ENCODE measurements around the gene GRID1.
"Not testable (repeated sequence)": the region's sequence is repeated elsewhere in the genome, so short reads cannot be mapped to it uniquely, and the experiment has no call there.

Gene GRID1

DNA sequence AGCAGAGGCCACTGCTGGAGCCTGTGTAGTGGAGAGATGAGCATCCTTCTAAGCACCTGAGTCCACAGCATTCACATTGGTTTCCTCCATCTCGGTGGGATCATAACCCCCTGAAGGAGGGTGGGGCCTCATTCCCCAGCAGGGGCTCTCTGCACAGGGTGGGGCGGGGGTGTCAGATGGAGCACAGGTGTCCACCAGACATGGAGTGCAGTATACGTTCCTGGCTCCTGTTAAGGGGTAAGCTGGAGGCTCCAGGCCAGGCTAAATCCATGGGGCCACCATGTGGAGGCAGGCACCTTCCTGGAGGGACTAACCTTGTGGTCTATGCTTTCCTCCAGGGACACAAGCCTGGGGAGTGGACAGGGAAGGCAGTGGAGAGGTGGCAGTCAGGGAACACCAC is 252.6 kb downstream of the GRID1 start:
- no peak for DNase-seq

DNA sequence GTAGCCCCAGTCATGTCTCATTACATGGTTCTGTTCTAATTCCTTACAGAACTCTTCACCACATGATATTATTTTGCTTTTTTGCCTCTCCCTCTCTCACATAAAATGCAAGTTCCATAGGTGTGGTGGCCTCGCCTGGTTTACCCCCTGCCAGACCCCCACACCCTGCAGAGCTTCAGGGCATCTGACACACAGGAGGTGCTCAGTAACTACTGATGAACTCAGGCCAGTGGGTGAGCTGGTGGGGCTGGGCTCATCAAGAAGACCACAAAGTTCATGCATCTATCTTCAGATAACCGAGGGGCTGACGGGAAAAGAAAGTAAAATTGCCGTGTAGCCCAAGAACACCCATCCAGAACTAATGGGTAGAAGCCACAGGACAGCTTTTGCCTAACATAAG is 253.1 kb downstream of the GRID1 start:
- DNase-seq = no peak

DNA sequence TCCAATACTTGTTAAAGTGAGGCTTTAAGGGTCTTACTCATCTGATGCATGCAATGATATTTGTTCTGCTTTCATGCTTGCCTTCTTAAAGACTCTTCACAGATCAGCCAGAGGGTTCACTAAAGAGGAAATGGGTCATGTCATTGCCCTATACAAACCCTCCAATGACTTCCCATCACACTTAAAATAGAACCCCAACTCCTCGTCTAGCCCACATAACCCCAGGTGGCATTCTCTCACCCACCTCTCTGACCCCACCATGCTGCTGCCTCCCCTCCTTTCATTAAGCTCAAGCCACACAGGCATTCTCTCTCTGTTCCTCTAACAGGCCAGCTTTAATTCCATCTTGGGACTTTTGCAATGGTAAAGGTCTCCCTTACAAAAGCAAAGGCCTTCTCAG is 253.6 kb downstream of the GRID1 start:
- no peak for DNase-seq

DNA sequence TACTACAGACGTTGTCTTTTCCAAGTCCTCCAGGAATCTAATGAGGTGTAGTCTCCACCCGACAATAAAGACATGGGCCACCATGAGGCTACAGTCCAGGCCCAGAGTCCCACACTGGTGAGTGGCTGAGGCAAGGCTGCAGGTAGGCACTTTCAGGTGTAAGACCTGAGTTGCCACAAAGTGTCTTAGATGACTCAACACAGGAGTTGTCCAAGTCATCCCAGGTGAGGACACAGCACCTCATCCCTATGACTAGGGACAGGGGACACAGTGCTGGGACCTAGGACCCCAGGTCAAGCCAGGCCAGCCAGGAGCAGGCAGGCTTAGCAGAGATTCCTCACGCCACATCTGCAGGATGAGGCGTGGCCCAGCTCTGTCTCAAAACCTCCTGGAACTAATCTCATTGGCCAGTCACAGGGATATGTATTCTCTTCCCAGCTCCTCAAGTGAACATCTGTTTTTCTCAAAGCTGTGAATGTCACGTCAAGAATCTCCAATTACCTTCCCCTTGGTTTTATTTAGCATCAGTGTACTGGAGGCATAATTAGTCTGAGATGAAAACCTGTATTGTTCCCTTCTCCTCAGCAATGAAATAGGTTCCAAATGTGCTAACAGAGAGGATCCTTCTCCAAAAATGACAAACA is 254.6 kb downstream of the GRID1 start:
- DNase-seq = no peak

DNA sequence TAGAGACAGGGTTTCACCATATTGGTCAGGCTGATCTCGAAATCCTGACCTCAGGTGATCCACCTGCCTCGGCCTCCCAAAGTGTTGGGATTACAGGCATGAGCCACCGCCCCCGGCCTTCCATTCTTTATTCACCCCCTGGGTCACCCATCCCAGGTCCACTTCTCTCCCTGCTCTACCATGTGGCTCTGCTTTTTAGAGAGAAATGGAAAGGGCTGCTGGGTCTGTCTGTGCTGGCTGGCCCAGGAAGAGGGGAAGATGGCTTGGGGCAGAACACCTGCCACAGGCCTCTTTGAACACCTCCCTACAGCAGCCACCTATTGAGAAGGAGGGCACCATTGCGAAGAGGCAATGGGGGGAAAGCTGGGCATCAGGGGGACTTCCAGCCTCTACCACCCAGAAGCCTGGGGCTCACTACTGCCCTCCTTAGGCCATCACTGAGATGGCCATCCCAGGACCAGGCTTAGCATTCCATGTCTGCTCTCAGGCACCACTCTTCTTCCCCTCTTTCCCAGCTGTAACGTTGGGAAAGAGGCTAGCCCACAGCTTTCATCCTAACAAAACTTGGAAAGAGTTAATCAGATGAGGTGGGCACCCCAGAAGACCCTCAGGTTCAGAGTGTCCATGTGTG is 256.3 kb downstream of the GRID1 start:
- DNase-seq = no peak

DNA sequence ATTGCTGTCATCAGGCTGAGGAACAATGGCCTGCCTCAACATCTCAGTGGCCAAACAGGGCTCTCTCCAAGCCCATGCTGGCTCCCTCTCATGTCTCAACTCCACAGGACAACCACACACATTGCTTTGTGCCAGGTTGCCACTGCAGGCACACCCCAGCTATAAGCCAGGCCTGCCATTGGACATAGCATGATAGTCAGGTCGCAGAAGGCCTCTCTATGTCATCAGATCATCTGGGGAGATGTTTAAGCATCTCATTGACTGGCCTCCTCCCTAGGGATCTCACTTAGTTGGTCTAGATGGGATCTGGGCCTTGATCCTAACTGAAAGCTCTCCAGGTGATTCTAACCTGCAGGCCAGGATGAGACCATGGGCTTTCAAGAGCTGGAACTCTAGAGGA is 257.2 kb downstream of the GRID1 start:
- DNase-seq = no peak

DNA sequence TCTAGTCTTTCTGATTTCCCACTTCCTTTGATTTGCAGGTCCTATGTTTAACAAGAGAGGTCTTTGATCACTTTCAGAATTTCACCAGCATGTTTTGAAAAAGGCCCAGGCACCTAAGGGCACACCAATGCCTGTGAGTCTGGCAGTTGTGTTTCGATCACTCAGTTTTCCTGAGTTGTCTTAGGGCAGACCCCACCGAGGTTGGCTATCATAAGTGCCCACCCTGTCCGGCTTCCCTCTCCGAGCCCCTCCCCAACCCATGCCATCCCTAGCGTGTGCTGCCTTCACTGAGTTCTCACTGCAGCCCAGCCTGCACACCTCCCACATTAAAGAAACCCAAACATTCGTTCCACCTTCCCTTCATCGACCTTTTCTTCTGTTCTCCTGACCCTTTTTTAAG is 257.9 kb downstream of the GRID1 start:
- no peak for DNase-seq

DNA sequence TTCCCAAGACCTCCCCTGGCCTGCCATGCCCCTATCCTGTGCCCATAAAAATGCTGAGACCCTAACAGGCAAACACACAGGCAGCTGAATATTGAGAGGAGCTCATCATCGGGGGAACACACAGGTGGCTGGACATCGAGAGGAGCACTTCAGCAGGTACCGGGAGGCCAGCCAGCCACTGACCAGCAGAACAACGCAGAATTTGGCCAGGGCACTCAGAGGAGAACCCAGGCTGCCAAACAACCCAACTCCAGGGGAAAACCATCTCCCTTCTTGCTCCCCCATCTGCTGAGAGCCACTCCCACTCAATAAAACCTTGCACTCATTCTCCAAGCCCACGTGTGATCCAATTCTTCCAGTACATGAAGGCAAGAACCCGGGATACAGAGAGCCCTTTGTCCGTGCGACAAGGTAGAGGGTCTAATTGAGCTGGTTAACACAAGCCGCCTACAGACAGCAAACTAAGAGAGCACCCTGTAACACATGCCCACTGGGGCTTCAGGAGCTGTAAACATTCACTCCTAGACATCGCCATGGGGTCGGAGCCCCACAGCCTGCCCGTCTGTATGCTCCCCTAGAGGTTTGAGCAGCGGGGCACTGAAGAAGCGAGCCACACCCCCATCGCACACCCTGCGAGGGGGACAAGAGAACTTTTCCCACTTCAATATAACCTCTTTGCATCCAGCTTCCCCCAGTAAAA is 258.8 kb downstream of the GRID1 start:
- DNase-seq = not testable (repeated sequence)

DNA sequence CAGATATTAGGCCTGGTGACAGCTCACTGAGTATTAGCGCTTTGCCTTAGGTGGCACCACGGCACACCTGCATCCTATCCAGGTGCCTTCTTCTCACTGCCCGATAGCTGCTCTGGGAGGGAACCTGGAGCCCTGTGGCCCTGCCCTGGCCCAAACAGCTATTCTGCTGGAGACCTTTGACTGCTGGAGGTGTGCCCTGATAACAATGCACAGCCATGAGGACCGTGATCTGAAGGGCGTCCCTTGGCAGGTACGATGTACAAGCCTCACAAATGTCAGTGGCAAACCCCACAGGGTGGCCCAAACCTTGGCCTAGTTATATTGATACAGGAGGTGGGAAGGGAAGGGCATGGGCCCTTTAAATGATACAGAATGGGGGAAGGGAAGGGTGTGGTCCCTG is 259.5 kb downstream of the GRID1 start:
- DNase-seq = no peak

DNA sequence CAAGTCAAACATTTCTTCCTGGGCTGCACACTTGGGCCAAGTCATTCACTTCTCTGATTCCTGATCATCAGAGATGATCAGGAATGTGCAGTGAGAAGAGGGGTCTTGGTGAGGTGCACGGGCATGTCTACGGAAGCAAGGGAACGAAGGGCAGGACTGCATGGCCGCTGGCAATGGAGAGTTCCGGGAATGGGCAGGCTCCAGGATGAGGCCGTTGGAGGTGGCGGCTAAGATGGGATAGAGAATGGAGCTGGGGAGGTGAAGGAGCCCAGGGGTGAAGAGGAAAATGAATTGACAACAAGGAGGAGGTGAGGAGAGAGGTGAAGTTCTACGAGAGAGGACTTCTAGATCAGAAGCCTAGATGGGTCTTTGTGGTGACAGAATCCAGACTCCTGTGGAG is 260.0 kb downstream of the GRID1 start:
- DNase-seq = no peak

DNA sequence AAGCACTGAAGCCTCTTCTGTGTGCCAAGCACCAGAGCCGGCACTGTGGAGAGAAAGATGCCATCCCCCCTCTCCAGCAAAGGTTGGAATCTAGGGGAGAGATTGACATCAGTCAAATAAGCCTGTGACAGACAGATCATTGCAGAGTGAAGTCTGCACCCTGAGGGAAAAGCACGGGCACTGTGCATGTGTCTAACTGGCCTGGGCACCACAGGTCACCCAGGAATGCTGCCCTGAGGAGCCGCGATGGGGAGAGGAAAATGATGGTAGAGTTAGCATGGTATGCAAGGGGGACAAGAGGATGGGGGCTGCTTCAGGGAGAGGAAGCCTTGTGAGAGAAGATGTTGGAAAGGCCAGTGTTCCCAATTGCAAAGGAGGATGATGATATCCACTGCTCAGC is 261.0 kb downstream of the GRID1 start:
- DNase-seq = no peak

DNA sequence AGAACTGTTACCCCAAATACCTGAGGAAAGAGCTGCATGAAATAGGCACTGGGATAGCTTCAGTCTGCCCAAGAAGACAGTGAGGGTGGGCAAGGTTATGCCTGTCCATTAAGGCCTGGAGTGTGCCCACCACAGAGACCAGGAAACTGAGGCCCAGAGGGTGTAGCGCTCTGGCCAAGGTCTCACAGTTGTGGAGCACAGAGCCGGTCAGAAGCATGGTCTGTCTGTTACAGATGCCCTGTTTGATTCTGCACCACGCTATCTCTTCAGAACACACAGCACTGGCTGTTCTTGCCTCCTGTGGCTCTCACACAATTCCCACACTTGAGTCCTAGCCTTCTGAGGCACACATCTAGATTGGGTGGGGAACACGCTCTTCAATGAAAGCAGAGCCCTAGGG is 261.4 kb downstream of the GRID1 start:
- DNase-seq = no peak

DNA sequence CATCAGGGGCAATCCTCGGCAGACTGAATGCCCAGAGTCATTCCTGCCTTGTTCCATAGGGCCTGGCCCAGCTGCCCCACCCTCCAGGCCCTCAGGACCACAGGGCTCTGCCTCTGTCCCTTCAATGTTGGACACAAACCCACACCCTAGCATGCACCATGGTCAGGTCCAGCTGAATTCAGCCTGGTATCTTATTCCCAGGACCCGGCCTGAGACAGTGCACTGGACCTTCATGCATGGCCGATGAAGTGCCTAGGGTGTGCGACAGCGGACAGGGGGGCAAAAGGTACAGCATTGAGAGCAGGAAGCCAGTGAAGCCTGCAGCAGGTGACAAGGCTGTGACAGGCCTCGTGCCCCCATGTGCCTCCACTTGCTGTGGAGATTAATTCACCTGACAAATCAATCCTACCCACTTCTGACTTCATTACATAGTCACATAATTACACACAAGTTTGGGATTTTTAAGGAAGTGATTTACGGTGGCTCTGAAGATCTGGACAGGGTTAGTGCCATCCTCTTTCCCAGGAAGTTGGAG is 261.9 kb downstream of the GRID1 start:
- no peak for DNase-seq

DNA sequence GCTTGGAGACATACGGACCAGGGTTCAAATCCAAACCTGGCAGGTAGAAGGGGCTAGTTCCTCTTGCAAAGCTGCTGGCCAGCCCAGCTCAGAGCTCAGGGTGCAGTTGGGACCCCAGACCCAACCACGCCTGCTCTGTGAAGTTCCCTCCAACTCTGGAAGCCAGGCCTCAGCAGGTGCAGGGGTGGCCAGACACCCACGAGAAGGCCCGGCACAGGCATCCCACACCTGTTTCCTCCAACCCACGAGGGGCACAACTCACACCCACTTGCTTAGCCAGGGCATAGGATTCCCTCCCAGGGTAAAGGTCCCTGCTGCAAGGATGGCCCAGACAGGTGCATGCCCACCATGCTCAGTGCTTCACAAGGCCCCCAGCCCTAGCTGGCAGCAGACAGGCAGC is 262.4 kb downstream of the GRID1 start:
- no peak for DNase-seq

DNA sequence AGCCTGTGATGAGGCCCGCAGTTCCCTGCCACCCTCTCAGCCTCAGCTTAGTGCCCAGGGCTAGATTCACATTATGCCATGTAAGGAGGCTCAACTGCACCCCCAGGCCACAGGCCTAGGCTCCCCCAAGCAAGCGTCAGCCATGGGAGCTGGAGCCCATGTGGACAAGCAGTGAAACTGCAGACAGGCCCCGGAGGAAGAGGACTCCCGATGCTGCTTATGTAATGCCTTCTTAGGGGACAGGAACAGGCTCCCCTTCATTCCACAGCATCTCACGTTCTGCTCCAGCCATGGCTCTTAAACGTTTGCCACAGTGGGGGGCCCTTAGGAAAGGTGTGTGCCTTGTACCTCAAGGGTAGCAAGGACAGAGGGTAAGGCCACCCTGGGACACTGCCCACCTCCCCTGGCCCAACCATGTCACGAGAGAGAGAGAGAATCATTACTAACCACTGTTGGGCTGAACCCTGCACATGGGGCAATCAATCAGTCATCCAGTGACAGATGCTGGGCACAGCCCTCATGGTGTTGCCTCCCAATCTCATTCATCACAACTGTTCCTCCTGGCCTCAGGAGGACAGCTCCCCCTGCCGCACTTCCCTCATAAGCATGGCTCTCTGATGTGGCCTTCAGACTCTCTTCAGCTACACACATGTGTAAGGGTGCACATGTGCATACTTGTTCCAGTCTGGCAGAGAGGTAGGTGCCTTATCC is 263.0 kb downstream of the GRID1 start:
- DNase-seq = no peak

DNA sequence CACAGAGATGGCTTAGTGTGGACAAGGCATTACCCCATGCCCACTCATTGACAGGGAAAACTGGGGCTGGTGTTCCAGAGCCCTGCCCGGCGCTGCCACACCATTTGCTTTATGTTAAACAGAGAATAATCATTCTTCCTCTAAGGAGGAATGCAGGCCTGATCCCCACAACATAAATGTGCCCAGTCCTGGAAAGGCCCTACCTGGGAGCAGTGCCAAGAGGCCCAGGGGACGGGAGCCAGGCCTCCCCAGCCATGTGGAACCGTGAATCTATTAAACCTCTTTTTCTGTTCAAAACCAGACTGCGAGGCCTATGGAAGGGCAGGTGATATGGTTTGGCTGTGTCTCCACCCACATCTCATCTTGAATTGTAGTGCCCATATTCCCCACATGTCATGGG is 264.1 kb downstream of the GRID1 start:
- DNase-seq = no peak

DNA sequence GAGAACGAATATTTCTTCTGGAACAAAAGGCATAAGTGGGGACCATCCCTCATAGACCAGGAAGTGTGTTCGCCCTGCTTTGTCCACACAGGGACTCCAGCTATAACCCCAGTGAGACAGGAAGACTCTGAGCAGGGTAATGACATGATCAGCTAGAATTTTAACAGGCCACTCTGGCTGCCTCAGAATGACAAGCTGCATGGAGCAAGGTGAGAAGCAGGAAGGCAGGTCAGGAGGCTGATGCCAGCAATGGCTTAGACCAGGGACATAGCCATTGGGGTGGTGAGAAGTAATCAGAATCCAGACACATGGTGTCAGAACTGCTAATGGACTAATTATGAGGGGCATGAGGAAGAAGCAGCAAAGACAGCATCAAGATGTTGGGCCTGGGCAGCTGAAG is 264.6 kb downstream of the GRID1 start:
- DNase-seq = no peak

DNA sequence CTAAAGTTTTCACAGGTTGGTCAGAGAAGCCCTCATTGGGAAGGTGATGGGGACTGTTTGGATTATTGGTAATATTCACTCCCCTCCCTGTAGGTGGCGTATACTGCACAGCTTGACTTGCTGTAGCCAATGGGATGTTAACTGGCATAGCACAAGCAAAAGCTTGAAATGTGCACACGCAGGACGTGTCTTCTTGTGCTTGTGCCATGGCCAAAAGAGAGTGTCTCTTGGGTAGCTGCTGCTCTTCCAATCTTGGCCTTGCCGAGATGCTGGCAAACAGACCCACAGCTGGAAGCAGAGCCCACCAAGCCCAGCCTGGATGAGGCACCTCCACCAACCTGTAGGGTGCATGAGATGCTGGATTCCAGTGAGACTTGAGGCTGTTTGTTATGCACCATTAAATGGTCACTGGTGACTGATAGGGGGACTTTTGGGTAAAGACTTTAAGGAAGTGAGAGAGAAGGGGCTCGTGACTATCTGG is 266.0 kb downstream of the GRID1 start:
- peak; percentile 28 for DNase-seq

DNA sequence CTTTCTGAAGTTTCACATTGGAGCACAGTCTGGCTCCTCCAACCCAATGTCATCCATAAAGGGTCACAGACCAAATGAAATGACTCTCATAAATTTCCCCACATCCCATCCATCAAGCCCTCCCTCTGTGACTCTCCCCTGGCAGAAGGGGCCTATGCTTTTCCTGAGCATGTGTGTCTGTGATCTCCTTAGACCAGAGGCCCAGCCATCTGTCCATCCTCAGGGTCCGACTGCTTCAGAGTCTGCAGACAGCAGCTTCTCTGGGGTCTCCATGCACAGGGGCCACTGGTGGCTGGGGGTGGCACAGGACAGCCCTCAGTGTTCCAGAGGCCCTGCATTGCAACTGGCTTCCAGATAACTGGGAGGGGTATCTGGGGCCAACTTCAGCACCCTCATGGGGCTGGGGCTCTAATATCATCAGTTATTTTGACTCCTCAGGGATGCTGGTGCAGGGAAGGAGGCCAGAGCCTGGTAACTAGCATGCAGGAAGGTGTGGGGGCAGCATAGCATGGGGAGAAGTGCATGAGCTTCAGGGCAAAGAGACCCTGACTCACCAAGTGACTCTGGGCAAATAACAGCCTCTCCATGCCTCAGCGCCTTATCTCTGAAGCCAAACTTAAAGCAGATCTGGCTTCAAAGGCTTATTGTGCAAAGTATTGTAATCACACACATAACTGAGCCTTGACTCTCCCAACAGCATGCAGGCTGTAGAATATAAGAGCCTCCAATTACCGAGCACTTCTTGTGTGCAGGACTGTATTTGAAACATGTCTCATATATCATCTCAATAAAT is 266.9 kb downstream of the GRID1 start:
- DNase-seq = no peak

DNA sequence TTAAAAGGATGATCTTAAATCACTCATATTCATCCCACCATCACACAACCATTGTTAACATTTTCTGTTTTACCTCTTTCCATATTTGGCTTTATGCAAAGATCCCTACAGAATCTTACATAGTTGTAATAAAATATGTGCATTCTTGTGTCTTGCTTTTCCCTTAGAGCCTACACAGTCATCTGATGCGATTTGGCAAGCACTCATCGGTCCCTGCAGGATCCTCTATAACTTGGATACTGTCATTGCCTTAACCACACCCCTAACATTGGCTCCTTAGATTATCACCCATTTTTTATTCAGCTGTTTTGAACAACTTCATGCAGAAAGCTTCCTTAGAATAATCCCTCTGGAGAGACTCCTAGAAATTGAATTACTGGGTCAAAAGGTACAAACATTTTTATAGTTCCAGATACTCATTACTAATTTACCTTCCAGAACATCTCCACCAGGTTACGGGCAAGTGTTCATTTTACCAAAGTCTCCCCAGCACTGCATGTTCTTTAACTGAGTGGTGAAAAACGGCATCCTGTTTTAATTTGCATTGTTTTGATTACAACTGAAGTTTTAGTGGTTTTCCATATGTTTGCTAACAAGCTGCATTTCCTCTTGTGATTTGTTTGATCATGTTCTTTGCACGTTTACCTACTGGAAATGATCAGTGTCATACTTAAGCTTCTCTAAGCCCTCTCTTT is 268.3 kb downstream of the GRID1 start:
- no peak for DNase-seq

DNA sequence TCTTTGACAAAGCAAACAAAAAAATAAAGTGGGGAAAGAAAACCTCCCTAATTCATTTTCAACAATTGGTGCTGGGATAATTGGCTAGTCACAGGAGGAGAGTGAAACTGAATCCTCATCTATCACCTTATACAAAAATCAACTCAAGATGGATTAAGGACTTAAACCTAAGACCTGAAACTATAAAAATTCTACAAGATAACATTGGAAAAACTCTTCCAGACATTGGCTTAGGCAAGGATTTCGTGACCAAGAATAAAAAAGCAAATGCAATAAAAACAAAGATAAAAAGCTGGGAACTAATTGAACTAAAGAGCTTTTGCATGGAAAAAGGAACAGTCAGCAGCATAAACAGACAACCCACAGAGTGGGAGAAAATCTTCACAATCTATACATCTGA is 271.5 kb downstream of the GRID1 start:
- not testable (repeated sequence) for DNase-seq

DNA sequence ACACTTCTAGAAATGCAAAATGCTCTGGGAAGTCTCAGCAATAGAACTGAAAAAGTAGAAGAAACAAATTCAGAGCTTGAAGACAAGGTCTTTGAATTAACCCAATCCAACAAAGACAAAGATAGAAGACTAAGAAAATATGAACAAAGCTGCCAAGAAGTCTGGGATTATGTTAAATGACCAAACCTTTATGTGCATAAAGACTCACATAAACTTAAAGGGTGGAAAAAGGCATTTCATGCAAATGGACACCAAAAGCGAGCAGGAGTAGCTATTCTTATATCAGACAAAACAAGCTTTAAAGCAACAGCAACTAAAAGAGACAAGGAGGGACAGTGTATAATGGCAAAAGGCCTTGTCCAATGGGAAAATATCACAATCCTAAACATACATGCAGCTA is 274.3 kb downstream of the GRID1 start:
- not testable (repeated sequence) for DNase-seq

Measured in NCI-H1048 (cell line).